PFSK-1 (cell line): ENCODE results near the gene FOXO6.

ENCODE experiments used
- POLR2AphosphoS5 ChIP-seq: IDR thresholded peaks from 2 replicates; pipeline ENCODE4 v1.6.1; 2012; ENCODE audit warnings: low read depth, mild to moderate bottlenecking, control low read depth, low read length, moderate library complexity
- TAF1 ChIP-seq: IDR thresholded peaks from 2 replicates; pipeline ENCODE4 v1.6.1; 2012; ENCODE audit warnings: low read length, control low read depth, borderline replicate concordance; ENCODE audit not compliant: insufficient read depth

DNA sequence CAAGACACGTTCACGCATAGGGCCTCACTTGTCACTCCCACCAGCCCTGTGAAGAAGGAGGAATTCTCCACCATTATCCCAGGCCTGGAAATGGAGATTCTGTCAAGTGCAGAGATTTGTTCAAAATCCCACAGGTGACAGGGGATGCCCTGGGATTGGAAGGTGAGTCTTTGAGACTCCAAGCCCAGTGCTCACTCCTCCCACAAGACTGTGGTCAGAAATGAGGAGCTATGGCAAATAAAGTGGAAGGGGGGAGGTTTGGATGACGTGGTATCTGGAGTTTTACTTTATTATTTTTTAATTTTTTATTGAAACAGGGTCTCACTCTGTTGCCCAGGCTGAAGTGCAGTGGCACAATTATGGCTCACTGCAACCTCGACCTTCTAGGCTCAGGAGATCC lies 12.8 kb upstream of the FOXO6 start:
- TF ChIP-seq TAF1 (no peak), POLR2AphosphoS5 (no peak)
